ENCODE results near the gene GAB4. TPM values are rescaled to one million over a fixed set of nuclear protein-coding genes. Genes with fewer than 3 reads are reported as not detected.
"Not testable (repeated sequence)": the region's sequence is repeated elsewhere in the genome, so short reads cannot be mapped to it uniquely, and the experiment has no call there.

Gene GAB4, protein sequence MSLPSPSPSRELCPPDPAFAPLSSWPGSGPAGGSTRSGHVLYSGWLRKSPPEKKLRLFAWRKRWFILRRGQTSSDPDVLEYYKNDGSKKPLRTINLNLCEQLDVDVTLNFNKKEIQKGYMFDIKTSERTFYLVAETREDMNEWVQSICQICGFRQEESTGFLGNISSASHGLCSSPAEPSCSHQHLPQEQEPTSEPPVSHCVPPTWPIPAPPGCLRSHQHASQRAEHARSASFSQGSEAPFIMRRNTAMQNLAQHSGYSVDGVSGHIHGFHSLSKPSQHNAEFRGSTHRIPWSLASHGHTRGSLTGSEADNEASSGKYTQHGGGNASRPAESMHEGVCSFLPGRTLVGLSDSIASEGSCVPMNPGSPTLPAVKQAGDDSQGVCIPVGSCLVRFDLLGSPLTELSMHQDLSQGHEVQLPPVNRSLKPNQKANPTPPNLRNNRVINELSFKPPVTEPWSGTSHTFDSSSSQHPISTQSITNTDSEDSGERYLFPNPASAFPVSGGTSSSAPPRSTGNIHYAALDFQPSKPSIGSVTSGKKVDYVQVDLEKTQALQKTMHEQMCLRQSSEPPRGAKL
- total RNA-seq: not detected in 2 replicates

DNA sequence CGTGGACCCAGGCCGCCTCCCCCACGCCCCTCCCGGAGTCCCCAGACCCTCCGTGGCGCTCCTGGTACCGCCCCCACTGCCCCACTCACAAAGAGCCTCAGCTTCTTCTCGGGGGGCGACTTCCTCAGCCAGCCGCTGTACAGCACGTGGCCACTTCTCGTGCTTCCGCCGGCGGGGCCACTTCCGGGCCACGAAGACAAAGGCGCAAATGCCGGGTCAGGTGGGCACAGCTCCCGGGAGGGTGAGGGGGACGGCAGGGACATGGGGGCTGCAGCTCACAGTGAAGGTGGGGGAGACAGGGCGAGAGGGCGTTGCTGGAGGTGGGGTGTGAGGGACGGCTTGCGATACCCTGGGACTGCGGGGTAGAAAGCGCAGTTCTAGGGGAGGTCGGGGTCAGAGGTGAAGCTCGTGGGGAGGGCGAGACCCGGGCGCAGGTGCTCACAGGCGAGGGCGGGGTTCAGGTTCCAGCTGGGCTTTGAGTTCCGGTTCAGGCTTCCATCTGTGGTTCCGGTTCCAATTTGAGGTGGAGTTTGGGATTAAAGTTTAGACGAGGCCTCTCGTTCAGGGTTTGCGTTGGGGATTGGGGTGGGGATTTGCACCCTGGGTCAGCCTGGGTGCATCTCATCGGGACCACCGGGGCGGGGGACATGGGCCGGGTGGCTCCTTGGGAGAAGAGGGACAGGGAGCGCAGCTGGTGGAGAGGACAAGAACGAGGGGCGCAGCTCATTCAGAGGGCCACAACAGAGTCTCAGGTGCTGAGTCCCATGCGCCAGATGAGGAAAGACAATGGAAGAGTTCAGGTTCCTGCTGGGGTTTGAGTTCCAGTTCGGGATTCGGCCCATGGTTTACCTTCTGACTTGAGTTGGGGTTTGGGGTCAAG, at the start of gene GAB4:
GAB4 (minus strand) TSS at position 371 of the 880 bp plus-strand sequence; CDS start at position 263, 108 bp downstream.
- intact Hi-C loops (cut with micrococcal nuclease): no loop called here

DNA sequence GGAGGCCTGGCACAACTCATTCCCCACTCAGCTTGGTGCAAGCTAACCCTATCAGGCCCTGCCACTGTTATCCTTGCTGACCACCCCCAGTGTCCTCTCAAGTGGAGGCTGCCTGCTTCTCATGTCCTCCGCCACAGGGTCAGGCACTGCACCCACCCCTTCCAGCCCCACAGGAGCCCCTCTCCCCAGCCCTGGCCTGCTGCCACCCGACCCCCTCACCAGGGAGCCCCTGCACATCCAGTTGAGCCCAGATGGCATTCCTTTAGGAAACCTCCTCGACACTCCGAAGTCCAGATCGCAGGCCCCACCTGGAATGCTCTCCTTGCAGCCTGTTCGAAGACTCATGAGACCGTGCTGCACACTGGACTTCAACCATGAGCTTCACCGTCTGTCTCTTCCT, 48.8 kb upstream of the GAB4 start:
- intact Hi-C loops (cut with micrococcal nuclease): no loop called here

DNA sequence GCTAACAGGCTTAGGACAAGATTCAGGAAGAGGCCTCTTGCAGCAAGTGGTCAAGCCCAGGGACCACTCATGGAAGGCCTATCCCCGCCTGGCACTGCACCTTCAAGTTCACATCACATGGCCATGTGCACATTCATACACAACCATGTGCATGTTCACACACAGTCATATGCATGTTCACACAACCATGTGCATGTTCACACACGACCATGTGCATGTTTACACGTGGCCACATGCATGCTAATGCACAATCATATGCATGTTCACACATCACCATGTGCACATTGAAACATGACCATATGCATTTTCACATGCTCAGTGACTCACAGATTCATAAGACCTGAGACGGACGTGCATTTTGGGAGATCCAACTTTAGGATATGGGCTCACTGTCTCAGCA, 48.0 kb upstream of the GAB4 start:
- intact Hi-C loops (cut with micrococcal nuclease): no loop called here

DNA sequence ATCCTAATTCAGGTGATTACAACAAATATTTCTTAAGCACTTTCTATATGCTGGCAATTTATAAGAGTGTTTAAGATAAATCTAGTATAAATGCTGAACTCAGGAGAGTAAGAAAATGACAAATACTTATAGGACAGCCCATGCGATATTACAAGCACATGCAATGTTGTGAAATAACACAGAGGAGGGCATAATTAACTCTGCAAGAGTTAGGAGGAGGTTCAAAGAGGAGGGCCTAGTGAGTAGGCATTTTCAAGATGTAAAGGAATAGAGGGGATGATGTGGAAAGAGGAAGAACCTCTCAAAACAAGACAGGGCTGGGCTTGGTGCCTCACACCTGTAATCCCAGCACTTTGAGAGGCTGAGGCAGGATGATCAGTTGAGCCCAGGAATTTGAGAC, 39.6 kb upstream of the GAB4 start:
- intact Hi-C loops (cut with micrococcal nuclease): no loop called here

DNA sequence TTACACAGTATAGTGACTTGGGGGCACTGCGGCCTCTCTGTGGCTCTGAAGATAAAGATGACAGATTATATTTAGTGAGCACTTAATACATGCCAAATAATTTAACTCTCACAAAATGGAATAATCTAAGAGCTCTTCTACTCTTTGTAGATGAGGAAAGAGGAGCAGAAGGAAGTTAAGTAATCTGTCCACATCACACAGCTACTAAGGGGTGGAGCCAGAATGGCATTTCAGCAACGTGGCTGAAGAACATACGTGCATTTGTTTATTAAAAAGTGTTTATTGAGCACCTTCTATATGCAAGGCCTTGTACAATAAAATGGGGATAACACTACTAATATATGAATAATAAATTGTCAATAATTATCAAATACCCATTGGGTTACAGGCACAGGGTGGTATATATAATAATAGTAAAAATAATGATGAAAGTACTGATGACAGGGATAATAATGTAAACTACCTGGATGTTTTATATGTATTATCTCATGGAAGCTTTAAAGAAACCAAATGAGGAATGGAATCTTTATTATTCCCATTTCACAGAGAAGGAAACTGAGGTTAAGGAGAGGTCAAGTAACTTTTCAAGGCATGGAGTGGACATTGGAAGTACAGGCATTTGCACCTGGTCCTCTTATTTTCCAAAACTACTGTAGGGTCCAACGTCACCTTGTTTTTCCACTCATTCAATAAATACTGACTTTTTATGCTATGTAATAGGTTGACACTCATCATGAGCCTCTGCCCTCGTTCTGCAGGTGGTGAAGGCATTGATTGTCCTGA, 38.7 kb upstream of the GAB4 start:
- intact Hi-C loops (cut with micrococcal nuclease): no loop called here

DNA sequence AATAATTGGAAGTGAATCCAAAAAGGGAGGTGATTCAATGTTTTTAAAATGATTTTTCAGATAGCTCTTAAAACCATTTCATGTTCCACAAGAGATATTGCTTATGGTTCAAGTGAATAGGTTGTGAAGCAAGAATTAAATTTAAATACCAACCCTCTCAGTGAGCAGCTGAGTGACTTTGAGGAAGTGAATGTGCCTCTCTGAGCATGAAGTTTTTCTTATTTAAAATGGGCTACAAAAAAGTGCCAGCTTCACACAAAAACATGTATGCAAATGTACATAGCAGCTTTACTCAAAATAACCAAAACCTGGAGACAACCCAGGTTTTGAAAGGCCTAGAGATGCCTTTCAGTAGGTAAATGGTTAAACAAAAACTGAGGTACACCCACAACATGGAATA, 35.5 kb upstream of the GAB4 start:
- intact Hi-C loops (cut with micrococcal nuclease): no loop called here

DNA sequence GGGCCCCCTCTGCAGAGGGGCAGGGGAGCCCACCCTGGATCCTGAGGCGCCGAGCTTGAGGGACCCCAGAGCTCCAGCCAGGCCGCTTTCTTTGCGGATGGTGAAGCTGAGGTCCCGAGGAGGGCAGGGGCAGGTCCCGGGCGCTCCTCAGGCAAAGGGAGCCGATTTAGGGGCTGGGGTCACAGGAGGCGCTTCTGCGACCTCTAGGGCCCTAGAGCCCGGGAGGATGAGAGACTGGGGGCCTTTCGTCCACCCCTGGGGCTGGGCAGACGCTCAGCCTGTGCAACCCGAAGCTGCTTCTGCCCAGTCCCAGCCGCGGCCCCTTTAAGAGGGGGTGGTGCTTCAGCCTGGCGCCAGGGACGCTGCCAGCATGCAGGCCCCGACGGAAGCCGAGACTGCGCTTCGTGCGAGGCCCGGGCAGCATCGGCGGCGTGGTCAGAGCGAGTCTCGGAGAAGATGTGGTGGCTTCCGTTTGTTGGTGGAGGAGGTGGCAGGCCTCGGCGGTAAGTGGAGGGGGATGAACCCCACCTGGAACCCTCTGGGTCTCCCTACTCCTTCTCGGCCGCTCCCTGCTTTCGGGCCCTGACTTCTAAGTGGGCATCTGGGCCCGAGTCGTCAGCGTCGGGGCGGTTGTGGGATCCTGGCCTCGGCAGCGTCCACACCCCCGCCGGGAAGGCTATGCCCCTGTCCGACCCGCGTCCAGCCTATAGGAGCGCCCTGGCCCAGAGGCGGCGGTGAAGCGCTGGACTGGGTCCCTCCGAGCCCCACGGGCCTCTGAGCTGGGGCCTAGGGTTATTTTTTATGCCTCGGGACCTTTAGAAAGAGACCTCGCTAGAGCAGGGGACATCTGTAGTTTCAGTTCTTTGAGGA, 29.1 kb upstream of the GAB4 start:
- intact Hi-C loops (cut with micrococcal nuclease): not testable (repeated sequence)

DNA sequence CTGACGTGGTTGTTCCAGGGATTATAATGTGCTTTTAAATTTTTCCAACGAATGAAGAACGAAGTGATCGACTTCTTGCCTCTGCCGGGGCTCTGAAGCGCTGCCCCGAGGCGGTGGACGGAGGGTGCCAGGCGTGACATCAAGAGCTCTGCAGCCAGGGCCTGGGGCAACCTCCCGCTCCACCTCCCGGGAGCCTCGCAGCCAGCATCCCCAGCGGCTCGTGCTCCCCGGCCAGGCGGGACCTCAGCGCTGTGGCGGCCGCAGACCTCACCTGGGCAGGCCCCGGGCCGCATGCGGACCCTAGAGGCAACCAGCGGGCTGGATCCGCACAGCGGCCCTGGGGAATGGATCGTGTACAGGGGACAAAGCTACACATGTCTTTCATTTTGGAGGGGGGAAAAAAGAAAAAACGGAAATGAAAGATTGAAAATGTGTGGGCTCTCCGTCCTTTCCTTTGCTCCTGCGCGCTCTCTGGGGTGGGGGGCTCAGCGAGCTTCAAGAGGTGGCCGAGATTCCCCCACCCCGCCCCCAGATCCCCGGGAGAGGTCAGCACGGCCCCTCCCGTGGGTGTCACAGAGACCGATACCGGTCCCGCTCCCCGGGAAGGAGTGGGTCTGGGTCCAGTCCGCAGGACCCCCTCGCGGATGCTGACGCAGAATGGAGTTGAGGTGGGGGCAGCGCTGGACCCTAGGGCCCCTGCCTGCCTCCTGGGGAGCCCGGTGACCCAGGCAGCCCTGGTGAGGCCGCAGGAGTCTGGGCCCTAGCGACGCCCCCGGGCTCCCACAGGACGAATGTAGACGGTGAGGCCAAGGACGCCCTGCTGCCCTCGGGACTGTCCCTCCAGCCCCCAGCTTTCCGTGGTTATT, 28.2 kb upstream of the GAB4 start:
- intact Hi-C loops (cut with micrococcal nuclease): not testable (repeated sequence)

DNA sequence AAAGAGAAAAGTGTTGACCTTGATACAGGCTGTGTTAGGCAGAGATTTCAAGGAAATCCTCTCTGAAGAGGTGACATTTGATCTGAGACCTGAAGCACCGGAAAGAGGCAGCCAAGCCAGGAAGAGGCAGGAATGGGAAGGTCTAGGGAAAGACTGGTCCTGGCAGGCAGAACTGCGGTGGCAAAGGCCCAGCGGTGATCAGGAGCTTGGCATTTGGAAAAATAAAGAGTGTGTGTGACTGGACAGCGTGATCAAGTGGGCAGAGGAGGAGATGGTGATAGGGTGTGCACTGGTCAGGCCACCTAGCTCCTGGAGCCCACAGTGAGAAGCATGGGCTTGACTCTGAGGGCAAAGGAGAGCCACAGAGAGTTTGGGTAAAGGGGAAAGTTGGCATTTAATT, 27.2 kb upstream of the GAB4 start:
- intact Hi-C loops (cut with micrococcal nuclease): no loop called here

DNA sequence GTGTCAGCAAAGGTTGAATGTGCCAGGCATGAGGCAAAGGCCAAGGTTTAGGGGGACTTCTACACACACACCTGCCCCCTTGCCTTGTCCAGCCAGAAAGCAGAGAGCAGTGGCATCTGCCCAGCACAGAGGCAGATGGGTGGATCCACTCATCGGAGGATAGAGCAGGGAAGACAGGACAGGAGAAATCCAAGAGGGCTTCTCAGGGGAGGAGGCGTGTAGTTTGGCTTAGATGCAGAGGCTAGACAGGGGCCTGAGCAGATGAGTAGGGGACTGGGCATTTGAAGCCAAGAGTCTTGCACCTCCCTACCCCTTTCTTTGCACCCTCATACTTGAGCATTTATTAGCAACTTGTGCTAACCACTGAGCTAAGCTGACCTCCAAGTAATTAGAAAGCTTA, 26.5 kb upstream of the GAB4 start:
- intact Hi-C loops (cut with micrococcal nuclease): not testable (repeated sequence)

DNA sequence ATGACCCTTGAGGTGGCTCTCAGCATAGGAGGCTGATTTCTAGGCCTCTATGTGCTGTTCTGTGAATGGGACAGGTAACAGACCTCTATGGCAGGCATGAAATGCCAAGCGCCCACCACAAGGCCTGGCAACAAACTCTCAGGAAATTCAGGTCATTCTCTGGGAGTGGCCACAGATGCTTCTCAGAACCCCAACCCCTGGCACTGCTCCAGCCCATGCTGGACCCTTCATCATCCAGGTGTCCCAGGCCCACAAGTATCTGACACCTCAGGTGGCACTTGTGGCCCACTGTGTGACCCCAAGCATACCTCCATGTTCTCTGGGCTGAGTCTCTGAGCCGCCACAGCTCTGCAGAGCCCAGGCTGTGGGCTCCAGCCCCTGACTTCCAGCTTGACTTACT, 24.3 kb upstream of the GAB4 start:
- intact Hi-C loops (cut with micrococcal nuclease): not testable (repeated sequence)

DNA sequence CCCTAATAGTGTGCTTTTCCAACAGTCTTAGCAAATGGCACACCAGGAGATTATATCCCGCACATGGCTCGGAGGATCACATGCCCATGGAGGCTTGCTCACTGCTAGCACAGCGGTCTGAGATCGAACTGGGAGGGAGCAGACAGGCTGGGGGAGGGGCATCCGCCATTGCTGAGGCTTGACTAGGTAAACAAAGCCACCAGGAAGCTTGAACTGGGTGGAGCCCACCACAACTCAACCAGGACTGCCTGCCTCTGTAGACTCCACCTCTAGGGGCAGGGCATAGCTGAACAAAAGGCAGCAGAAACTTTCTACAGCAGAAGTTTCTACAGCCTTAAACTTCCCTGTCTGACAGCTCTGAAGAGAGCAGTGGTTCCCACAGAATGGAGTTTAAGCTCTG, 16.4 kb upstream of the GAB4 start:
- intact Hi-C loops (cut with micrococcal nuclease): not testable (repeated sequence)

DNA sequence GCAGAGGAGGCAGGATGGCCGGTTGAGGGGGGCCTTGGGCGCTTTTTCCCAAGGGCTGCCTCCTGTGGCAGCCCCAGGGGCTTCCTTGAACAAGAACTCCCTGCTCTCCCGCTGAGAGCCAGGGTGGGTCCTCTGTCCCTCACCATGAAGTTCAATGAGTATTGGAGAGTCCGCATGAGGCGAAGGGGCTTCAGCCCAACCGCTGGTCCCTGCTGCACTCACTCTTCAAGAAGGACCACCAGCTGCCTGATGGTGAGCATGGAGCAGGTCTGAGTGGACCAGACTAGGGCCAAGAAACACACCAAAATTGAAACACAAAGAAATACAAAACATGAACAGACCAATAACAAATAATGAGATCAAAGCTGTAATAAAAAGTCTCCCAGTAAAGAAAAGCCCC, 7.5 kb upstream of the GAB4 start:
- intact Hi-C loops (cut with micrococcal nuclease): not testable (repeated sequence)

DNA sequence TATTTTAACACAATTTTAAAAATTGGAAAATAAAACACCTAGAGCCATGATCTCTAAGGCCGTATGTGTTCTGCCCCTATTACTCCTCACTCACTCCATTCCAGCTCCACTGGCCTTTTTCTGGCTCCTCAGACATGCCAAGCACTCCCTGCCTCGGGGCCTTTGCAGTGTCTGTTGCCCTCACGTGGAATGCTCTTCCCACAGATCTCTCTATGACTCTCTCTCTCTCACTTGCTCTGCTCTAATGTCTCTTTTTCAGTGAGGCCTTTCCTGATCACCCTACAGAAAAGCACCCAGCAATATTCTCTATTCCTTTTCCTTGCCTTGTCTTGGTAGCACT, 6.0 kb upstream of the GAB4 start:
- intact Hi-C loops (cut with micrococcal nuclease): not testable (repeated sequence)

DNA sequence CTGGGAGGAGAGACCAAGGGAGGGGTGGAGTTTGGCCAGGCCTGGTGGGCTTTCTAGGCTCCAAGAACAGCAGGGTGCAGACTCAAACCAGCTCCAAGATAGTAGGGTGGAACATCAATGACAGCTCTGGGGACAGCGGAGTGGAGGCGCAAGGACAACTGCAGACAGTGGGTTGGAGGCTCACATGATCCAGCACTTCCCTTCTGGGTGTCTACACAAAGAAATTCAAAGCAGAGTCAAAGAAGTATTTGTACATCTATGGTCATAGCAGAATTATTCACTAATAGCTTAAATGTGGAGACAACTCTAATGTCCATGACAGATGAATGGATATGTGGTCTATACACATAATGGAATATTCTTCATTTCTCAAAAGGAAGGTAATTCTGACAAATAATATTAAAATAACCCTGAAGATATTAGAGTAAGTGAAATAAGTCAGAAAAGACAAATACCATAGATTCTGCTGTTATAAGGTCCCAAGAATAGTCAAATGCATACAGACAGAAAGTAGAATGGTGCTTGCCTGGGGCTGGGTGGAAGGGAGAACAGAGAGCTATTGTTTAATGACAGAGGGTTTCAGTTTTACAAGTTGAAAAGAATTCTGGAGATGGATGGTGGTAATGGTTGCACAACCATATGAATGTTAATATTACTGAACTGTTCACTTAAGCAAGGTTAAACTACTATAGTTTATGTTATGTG, 5.5 kb upstream of the GAB4 start:
- intact Hi-C loops (cut with micrococcal nuclease): no loop called here

DNA sequence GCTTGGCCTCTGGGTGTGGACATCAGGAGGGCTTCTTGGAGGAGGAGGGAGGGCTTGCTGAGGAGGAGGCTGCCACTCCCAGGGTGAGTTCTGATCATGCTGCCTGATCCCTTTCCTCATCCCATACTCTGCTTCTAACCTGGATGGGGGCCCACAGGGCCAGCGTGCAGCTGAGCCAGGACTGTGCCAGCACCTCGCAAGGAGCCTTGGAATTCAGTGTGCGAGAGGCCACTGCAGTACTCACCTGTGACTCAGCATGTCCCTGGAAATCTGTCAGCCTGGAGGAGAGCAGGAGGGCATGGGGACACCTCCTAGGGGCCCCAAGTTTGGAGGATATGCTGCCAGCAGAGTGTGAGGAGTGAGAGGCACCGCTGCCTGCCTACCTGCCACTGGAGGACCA, 4.2 kb upstream of the GAB4 start:
- intact Hi-C loops (cut with micrococcal nuclease): no loop called here

DNA sequence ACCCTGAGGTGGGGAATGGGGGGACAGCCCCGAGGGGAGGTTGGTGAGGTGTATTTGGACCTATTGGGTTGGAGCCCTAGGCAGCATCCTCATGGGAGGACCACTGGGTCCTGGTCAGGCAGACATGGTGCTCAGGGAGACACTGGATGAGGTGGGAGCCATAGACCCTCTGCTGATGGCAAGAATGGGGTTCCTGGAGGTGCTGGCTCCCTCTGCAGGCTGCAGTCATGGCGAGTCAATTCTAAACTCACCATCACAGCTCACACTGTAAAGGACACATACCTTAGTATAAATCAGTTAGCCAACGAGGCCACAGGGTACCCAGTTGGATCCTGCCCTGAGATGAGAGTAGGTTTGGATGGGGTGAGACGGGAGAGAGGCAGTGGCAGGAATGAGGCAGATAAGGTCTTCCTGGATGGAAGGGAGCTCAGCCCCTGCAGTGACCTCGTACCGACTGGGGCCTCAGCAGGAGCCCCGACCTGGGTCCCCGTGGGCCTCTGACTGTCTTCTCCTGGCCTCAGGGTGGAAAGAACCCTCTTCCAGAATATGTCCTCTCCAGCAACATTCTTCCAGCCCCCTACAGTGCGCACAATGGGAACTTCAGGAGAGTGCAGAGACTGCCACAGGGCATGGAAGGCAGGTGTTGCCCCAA, 1.7 kb upstream of the GAB4 start:
- intact Hi-C loops (cut with micrococcal nuclease): no loop called here

DNA sequence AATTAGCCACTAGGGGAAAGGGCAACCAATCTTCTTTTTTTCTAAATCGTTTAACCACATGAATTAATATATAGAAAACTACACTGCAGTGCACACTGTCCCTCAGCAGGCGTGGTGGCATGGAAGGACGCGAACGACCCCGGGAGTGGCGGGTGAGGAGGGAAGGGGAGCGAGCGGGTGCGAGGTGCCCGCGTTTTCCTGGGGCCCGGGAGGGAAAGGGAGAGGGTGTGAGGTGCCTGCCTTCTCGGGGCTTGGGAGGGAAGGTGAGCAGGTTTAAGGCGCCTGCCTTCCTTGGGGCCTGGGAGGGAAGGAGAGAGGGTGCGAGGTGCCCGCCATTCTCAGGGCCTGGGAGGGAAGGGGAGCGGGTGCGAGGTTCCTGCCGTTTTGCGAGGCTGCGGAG, 765 bp downstream of the GAB4 start:
- intact Hi-C loops (cut with micrococcal nuclease): no loop called here

Data from T-helper 2 cell treated with Interferon-gamma antibody and Interleukin-4, amounts not matched to agents 100 ng/mL and 5 ng/mL, for 36 hours (primary cell).